Anterior cingulate cortex (tissue), 58 donors: ENCODE results near the gene PIK3R2.

Experiments
- DNase-seq, 58 donors: peaks; one replicate each; lab custom pipeline; 2025; lab: John Stamatoyannopoulos, UW

Gene PIK3R2

GRCh38 chr19:18122860-18123795 lies 29.8 kb upstream of the PIK3R2 start:
- peak in 1 of 58 donors; percentile 22 for DNase-seq

- DNase-seq, result peak in 12 of 58 donors; percentile 3 to 33 (median 14)
Measured at GRCh38 chr19:18123819-18124218, 29.1 kb upstream of the PIK3R2 start.

- no peak for DNase-seq
Measured at GRCh38 chr19:18126097-18126496, 26.9 kb upstream of the PIK3R2 start.

GRCh38 chr19:18128044-18128443 lies 24.9 kb upstream of the PIK3R2 start:
- DNase-seq, result peak in 1 of 58 donors; percentile 15

- no peak for DNase-seq
Measured at GRCh38 chr19:18128805-18129204, 24.2 kb upstream of the PIK3R2 start.

- DNase-seq, result no peak
Measured at GRCh38 chr19:18130523-18131242, 22.3 kb upstream of the PIK3R2 start.

- no peak for DNase-seq
Measured at GRCh38 chr19:18131841-18132596, 20.9 kb upstream of the PIK3R2 start.

- DNase-seq, result no peak
Measured at GRCh38 chr19:18135712-18136584, 17.0 kb upstream of the PIK3R2 start.

- DNase-seq, result no peak
Measured at GRCh38 chr19:18137242-18137641, 15.7 kb upstream of the PIK3R2 start.

GRCh38 chr19:18137657-18138339 lies 15.2 kb upstream of the PIK3R2 start:
- no peak for DNase-seq

- DNase-seq, result no peak
Measured at GRCh38 chr19:18140473-18140872, 12.5 kb upstream of the PIK3R2 start.

- DNase-seq, result no peak
Measured at GRCh38 chr19:18141031-18141430, 11.9 kb upstream of the PIK3R2 start.

GRCh38 chr19:18143902-18144301 lies 9.1 kb upstream of the PIK3R2 start:
- DNase-seq, result no peak

GRCh38 chr19:18144361-18144760 lies 8.6 kb upstream of the PIK3R2 start:
- DNase-seq, result no peak

- no peak for DNase-seq
Measured at GRCh38 chr19:18144906-18145305, 8.1 kb upstream of the PIK3R2 start.

- DNase-seq, result no peak
Measured at GRCh38 chr19:18145391-18145999, 7.5 kb upstream of the PIK3R2 start.

GRCh38 chr19:18147396-18147795 lies 5.6 kb upstream of the PIK3R2 start:
- no peak for DNase-seq

- DNase-seq, result no peak
Measured at GRCh38 chr19:18149596-18149975, 3.4 kb upstream of the PIK3R2 start.
